HG03139 (cell line): ENCODE measurements around the gene DYNLRB2.

Source experiments
- ATAC-seq: cut with Tn5 transposase; IDR thresholded peaks from one replicate; pipeline ENCODE4 v1.9.1; 2021; ENCODE audit not compliant: unreplicated experiment

DYNLRB2 gene

DNA sequence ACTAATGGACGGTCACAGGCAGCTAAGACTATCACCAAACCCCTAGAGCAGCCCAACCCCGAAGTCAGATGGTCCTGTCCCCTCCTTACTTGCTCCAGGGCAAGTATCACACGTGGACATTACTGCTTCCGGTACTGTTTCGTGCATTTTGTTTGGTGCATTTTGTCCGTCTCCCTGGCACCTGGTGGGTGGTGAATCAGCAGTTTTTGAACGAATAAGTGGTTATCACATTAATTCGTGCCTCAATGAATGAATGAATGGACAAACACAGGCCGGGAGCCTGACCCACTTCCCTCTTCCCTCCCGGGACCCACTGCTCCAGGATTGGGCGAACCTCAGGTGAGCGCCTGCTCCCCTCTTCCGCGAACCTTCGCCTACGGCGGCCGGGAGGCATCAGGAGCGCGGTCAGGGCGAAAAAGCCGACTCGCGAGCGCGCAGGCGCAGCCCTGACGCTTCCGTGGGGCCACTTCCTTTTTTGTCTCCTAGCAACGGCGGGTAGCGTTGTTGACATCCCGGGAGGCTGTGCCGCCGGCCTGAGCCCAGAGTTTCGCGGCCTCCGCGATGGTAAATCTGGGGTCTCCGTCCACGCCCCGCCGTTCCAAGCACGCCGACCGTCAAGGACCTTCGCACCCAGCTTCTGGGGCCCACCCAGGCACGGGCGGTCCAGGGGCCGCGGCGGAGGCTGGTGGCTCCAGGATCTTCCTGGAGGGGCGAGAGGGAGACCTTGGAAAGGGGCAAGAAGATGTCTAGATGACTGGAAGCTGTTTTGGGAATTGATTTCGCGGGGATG lies at the start of gene DYNLRB2:
DYNLRB2 (plus strand) TSS at position 478 of the 790 bp plus-strand sequence; CDS start at position 562, 84 bp downstream.
- peak; percentile 97 for ATAC-seq

- ATAC-seq = no peak
Observed at GRCh38 chr16:80500116-80500859, 40.5 kb upstream of the DYNLRB2 start.

- ATAC-seq = no peak
Observed at GRCh38 chr16:80500961-80501525, 39.8 kb upstream of the DYNLRB2 start.

DNA sequence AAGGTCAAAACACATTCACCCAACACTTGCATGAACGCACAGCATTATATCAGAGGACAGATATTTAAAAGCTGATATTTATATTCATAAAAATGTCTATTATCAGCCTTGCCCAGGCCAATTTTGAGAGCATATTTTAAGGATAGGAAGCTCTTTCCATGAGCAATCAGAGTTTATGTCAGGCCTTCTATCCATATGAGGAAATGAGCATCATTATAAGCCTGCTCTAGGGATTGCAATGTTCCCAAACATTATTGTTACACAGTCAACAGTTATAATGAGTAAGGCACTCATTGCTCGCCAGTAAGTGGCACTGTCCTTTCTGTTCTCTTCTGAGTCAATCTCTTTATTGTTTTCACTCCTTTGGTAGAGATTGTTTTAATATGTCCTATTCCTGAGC lies 37.7 kb upstream of the DYNLRB2 start:
- ATAC-seq = no peak

GRCh38 chr16:80507538-80507937 lies 33.3 kb upstream of the DYNLRB2 start:
- no peak for ATAC-seq

DNA sequence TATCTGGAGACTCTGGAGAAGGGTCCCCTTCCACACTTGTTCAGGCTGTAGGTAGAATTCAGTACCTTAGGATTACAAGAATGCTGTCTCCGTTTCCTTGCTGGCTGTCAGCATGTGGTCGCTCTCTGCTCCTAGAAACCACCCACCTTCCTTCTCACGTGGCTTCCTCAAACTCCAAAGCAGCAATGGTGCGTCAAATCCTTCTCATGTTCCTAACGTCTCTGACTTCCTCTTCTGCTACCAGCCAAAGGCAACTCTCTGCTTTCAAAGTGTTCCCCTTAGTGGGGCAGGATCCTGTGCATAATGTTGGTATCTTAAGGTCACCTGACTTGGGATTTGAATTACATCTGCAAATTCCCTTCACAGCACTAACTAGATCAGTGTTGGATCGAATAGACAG lies 30.9 kb upstream of the DYNLRB2 start:
- ATAC-seq = no peak

DNA sequence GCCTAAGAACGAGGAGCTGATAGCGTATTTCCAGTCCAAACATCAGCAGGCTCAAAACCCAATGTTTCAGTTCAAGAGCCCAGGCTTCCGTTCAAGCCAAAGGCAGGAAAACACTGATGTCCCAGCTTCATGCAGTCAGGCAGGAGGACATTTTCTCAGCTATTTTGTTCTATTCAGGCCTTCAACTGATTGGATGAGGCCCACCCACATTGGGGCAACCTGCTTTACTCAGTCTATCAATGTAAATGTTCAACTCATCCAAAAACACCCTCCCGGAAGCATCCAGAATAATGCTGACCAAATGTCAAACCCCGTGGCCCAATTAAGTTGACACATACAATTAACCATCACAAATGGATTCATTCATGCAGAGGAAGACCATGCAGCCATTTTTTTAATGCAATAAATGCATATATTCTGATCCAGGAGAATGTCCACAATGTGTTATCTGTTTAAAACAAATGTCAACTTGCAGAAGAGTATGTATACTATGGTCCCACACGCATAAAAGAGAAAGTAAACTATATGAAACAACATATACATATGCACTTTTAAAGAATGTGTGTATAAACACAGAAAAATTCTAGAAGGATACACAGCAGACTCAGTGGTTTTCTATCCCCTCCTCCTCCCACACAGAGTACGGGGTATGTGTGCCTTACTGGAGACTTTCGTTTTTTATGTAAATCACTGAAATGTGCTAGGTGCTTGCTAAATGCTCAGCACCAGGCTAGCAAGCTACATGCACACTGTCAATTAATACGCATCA lies 28.8 kb upstream of the DYNLRB2 start:
- no peak for ATAC-seq

GRCh38 chr16:80512593-80512853 lies 28.3 kb upstream of the DYNLRB2 start:
- no peak for ATAC-seq

GRCh38 chr16:80515374-80515773 lies 25.4 kb upstream of the DYNLRB2 start:
- no peak for ATAC-seq

GRCh38 chr16:80517846-80518245 lies 22.9 kb upstream of the DYNLRB2 start:
- ATAC-seq = no peak

DNA sequence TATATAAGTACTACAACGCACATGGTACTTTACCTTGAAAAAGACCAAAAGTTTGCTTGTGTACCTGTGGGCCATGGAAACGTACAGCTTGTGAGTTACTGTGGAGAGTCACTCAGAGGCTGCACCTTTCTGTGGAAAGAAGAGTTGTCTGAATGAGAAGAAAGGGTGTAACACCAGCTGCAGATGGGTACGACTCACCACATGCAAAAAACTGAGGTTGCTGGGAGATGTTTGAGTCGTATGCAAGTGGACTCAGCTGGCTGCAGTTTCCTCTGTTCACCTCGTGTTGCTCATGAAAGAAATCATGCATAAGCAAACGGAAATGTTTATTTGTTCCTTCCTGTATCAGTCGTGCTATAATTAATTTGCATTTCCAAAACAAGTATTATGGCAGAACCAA lies 22.4 kb upstream of the DYNLRB2 start:
- no peak for ATAC-seq

GRCh38 chr16:80519189-80519588 lies 21.6 kb upstream of the DYNLRB2 start:
- ATAC-seq = no peak

- no peak for ATAC-seq
Observed at GRCh38 chr16:80525420-80525819, 15.4 kb upstream of the DYNLRB2 start.

GRCh38 chr16:80526418-80527061 lies 14.3 kb upstream of the DYNLRB2 start:
- no peak for ATAC-seq

DNA sequence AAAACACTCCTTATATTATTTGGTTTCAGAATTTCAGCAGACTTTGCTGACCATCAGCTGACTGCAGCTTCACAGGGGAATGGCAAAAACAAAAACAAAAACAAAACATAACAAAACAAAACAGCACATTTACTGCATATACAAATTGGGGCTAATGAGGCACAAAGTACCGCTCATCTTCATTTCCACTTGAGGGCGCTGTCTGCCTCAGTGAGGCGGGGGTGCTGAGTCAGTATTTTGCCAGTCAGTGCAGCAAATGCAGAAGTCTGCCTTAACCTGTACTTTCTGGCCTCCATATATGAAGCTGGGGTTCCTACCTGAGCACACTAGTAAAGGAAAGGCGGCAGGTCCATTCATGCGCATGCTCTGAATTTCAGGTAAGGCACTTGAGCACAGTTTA lies 13.5 kb upstream of the DYNLRB2 start:
- peak; percentile 71 for ATAC-seq

GRCh38 chr16:80530479-80530878 lies 10.3 kb upstream of the DYNLRB2 start:
- no peak for ATAC-seq

DNA sequence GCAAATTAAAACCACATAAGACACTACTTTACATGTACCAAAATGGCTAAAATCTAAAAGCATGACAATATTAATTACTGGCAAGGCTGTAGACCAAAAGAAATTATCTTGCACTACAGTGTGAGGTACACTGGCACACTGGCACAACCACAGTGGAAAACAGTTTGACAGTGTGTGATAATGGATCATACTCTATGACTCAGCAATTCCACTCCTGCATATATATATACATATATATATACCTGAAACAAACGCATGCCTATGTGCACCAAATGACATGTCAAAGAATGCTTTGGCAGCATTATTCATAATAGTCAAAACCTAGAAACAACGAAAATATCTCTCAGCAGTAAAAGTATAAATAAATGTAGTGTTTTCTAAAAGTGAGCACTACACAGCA lies 4.6 kb upstream of the DYNLRB2 start:
- ATAC-seq = no peak

GRCh38 chr16:80541306-80541694 lies 507 bp downstream of the DYNLRB2 start:
- no peak for ATAC-seq

- ATAC-seq = no peak
Observed at GRCh38 chr16:80543162-80543561, 2.4 kb downstream of the DYNLRB2 start.

- ATAC-seq = no peak
Observed at GRCh38 chr16:80544326-80544725, 3.5 kb downstream of the DYNLRB2 start.

DNA sequence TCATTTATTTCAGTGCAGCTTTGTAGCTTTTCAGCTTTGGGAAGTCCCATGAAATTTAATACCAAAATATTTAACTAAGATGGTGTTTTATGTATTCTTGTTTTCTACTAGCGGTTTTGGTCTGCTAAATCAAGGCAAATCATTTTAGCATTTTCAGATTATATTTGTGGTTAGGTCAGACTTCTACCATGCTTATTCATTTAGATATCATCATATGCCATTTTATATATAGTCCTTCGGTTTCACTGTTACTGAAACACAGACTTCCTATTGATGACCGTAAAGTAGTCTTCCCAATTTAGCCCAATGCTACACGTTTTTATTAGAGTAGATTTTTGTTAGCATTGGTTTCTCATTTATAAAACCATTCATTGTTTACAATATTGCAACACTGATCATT lies 5.5 kb downstream of the DYNLRB2 start:
- ATAC-seq = no peak
